CD4-positive, alpha-beta T cell treated with Interleukin-1 beta for 1 hour (primary cell): ENCODE results near the gene NOTO.
A peak's percentile ranks its signal among the peaks of the same experiment; 100 is the strongest.
"Not testable (repeated sequence)": the region's sequence is repeated elsewhere in the genome, so short reads cannot be mapped to it uniquely, and the experiment has no call there.

Experiments
- DNase-seq, 2 donors: peaks; one replicate each; pipeline ENCODE4 v3.0.0-alpha.2; 2020 to 2022

NOTO gene

DNA sequence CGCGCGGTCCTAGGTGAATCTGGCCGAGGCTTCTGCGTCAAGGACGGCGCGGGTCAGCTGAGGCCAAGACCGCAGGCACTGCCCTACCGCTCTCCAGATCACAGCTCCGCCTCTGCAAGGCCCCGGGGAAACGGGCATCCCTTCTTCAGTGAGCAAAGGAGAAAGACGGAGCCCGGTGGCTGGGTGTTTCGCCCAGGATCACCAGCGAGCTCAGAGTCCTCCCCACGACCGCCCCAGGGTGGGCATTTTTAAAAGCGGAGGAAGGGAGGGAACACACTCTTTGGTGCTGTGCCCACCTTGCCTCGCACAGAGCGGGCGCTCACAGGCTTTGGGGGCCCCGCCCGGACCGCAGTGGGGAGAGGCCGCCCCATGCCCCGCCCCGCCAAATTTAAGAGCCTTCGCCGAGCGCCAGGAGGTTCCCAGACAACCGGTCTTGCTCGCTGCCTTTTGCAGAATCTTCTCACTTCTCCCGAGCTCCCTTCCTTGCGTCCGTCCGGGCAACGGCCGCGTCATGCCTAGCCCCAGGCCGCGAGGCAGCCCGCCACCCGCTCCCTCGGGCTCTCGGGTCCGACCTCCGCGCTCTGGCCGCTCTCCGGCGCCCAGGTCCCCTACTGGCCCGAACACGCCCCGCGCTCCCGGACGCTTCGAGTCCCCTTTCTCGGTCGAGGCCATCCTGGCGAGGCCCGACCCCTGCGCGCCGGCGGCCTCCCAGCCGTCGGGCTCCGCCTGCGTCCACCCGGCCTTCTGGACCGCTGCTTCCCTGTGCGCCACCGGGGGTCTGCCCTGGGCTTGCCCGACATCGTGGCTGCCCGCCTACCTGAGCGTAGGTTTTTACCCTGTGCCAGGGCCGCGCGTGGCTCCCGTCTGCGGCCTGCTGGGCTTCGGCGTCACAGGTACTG, at the start of gene NOTO:
Gene NOTO, plus strand, starts transcription at position 419 of the 899 bp plus-strand sequence. Its CDS starts 93 bp downstream, at position 512.
- DNase-seq: no peak

GRCh38 chr2:73156539-73157124, 45.7 kb upstream of the NOTO start:
- DNase-seq: peak; percentile 8 to 33

DNA sequence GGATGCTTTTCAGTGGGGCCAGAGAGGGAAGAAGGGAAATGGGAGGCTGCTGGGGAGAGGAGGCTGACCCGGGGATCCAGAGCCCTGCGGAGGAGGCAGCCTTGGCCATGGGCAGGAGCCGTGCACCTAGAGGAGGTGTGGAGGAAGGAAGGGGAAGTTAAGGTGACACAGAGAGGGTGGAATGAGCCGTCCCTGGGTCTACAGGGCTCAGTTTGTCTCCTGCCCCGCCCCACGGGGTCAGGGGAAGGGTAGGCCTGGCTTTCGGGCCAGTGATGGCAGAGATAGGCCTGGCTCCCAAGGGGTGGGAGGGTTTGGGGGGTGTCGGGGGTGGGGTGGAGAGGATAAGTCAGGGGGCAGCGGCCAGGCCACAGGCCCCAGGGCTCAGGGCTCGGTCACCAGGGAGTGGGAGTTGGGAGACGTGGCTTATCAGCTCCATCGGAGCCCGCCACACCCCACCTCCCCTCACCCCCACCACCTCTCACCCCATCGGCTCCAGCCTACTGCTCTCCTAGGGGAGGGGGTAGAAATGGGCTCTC, 39.5 kb upstream of the NOTO start:
- no peak for DNase-seq

DNA sequence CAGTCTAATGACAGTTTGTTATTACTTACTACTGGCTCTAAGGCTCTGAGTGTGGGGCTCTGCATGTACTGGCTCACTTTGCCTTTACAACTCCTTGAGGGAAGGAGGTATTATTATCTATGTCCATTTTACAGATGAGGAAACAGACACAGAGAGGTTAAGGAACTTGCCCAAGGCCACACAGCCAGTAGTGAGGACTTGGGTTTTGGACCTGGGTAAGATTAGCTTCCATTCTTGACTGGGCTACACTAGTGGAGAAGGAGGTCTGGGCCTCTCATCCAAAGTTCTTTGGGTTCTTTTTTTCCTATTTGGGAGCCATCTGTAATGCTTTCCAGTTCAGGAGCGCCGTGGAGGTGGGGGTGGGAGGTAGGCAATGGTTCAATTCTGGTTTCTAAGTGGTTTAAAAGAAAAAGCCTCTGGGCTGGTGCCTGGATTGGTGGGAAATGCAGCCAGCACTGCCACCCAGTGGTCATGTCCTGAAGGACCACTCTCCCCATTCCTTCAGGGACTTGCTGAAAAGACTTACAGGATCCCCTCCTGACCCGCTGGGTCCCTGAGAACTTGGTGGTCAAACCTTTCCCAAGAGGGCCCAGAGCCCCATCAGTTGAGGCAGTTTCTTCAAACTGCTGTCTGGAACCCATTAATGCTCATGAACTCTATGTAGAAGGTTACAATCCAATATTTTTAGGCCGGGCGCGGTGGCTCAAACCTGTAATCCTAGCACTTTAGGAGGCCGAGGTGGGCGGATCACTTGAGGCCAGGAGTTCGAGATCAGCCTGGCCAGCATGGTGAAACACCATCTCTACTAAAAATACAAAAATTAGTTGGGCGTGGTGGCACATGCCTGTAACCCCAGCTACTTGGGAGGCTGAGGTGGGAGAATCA, 38.6 kb upstream of the NOTO start:
- DNase-seq: peak; percentile 57 to 61

- not testable (repeated sequence) for DNase-seq
Observed at GRCh38 chr2:73165978-73166377, 36.4 kb upstream of the NOTO start.

GRCh38 chr2:73166813-73167212, 35.6 kb upstream of the NOTO start:
- not testable (repeated sequence) for DNase-seq

- DNase-seq: not testable (repeated sequence)
Observed at GRCh38 chr2:73168348-73168747, 34.0 kb upstream of the NOTO start.

DNA sequence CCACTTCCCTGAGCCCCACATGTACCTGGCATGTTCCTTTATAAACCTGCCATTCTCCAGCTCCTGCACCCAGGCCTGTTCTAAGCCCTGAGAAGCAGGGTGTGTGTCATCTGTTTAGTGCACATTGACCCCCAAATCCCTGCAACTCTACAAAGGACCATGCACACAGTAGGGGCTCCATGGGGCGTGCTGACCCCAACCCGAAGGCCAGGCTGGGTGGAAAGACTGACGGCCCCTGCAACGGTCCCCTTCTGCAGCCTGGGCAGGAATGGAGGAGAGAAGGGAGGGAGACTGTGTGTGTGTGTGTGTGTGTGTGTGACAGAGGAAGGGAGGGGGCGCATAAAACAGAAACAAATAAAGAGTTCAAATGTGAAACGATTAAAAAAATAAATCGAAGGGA, 32.0 kb upstream of the NOTO start:
- DNase-seq: not testable (repeated sequence)

DNA sequence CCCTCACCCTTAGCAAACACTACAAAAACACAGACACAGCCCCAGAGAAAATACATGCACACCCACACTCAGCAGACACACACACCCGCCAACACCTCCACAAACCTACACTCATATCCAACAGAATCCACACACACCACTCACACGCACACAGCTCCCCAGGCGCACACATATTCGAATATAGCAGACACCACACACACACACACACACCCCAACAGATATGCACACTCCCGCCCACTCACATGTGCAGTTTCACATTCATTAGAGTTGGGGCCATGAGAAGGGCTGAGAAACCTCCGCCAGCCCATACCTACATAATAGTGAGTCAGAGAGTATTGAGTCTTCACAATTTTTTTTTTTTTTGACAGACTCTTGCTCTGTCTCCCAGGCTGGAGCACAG, 29.4 kb upstream of the NOTO start:
- no peak for DNase-seq

GRCh38 chr2:73173781-73174180, 28.6 kb upstream of the NOTO start:
- DNase-seq: no peak

GRCh38 chr2:73174244-73174643, 28.1 kb upstream of the NOTO start:
- no peak for DNase-seq

DNA sequence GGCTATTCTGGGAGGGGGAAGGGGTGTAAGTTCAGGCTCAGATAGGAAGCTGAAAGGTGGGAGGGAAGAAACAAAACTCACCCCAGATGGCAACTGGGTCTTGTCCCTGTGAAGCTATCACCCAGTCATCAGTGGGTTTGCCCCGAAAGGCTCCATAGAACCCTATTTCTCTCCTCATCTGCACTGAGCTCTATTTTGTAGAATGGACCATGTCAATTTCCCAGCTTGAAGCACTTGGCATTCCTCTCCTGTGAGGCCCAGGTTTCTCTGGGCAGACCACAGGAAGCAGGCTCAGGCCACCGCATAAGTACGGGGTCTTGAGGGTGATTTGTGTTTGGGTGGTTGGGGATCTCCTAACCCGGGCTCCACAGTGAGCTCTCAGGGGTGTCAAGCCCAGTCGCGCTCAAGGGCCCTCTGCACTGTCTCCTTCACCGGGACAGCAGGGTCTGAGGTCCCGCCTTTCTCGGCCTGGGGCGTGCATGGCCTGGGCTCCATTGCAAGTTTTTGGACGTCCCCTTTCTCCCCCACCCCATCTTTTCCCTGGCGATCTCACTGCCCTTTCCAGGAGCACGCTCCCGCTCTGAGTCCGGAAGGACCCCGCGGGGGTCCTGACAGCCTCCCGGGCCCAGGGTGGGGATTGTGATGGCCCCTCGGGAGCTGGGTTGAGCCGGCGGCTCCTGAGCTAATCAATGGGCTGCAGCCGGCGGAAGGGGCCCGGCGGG, 27.3 kb upstream of the NOTO start:
- no peak for DNase-seq

- peak; percentile 62 to 66 for DNase-seq
Observed at GRCh38 chr2:73175663-73176204, 26.6 kb upstream of the NOTO start.

DNA sequence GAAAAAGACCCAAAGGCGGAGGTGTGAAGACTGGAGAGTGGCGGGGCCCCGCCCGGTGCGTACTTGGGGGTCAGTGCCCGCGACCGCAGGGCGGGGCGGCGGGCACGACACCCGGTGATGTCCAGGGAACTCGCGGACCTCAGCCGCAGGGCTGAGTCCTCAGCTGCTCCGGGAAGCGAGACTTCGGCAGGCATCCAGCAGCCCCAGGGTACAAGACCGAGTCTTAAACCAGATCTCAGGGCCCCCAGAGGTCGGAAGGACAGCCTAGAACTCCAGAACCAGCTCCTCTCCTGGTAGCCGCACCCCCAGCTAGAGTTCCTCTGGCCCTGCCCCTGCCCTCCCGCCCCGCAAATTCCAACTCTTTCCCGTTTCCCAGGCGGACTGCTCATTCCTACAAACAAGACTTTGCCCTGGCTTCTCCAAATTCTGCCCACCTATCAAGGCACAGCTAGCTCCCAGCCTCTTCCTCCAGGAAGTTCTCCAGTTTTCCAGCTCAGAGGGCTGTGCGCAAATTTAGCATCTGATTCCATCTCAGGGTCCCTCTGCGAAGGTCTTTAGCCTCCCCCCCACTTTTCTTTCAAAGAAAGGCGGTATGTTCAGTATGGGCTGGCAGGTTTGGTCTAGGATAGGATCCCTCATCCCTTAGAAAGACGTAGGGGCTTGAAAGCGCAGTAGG, 26.0 kb upstream of the NOTO start:
- no peak for DNase-seq

DNA sequence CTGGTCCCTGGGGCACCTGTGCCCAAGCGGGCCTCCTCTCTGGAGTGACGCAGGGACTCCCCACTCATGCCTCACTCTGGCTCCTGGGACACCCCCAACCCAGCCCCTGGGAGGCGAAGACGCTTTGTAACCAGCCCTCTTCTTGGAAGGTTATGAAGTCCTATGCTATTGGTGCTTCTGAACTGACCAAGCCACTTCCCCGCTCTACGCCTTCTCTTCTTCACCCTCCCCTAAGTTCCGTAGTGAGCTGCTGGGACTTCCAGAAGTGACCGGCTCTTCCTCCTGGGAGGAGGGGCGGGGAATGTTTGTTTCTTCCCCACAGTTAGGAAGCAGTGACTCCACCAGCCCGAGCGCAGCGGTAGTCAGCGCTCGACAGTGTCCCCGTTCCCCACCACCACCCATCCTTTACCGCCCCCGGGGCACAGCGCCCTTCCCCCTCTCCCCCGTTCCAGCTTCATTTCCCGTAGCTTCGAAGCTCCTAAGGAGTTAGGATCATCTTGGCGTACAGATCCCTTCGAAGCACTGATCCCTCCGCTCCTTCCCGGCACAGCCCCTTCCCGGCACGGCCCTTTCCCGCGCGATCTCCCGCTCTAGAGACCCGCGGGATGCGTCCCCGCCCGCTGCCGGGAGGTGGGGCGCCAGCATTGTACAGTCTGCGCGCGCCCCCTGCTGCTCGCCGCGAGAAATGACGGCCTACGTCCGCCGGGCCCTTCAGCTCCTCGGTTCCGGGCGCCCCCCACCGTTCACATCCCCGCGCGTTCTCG, 25.3 kb upstream of the NOTO start:
- peak; percentile 85 to 87 for DNase-seq

GRCh38 chr2:73177645-73178255, 24.6 kb upstream of the NOTO start:
- DNase-seq: no peak

DNA sequence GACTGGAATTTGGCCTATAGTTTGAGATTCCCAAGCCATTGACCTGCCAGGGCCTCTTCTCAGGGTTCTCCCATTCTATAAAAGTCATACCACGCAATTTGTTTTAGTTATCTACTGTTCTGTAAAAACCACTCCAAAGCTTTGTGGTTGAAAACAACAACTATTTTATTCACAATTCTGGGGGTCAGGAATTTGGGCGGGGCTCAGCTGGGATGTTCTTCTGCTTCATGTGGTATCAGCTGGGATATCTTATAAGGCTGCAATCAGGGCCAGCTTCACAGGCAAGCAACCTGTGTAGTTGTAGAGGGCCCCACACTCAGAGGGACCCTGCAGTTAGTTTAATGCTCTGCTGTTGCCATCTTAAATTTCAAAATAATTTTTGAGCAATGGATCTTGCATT, 16.4 kb upstream of the NOTO start:
- no peak for DNase-seq

DNA sequence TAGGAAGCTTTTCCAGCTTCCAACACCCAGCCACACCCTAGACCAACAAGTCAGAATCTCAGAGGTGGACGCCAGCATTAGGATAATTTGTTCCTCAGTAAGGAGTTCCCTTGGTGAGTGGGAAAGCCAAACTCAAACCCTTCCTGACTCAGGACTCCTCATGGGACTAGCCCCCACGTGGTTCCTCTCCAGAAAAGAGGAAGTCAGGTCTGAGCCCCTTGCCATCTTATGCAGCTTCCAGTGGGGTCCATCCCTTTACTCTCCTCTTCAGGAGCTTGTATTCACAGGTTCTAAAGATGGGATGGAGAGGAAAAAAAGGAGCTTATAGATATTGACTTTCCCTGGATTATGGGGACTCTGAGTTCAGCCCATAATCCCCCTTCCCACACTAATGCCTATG, 14.8 kb upstream of the NOTO start:
- no peak for DNase-seq

DNA sequence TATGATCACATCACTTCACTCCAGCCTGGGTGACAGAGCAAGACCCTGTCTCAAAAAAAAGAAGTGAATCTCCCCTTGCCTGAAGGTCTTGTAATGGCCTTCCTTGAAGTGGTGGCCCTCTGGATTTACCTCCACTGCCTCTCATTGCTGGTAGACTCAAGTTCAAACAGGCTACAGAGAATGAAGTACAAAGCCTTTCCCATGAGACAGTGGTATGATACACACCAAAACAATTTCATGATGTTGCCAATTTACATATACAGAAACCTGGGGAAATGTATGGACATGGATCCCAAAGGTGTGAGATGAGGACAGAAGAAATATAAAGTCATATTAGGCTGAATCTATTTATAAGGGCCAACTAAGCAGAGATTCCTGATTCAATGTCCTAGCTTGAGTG, 4.8 kb upstream of the NOTO start:
- no peak for DNase-seq

GRCh38 chr2:73200281-73200680, 2.1 kb upstream of the NOTO start:
- DNase-seq: not testable (repeated sequence)
